H1 (cell line): ENCODE data around the gene TAMALIN. TPM values are rescaled to one million over a fixed set of nuclear protein-coding genes. Genes with fewer than 3 reads are reported as not detected.

Experiments used
- CHD7 ChIP-seq: fragments of 300-600 bp; sonication (generic); IDR thresholded peaks from 2 replicates; pipeline ENCODE4 v1.7.1; 2012; ENCODE audit warnings: low read length, moderate library complexity, mild to moderate bottlenecking, inconsistent platforms; ENCODE audit not compliant: insufficient replicate concordance
- polyA plus RNA-seq, 7 experiments: library from polyadenylated mRNA; depleted of rRNA in 3 of 7; stranded (reverse) in 5 of 7; unstranded in 2 of 7; fragments of >200 nt in 5 of 7; fragments of 200-250 nt in 2 of 7; gene quantifications; 1 replicate in 5 of 7; 2 replicates in 1 of 7; 4 replicates in 1 of 7; pipeline versions ENCODE4 v1.2.1 to v1.2.3, GENCODE V29; 2011 to 2013; ENCODE audit warnings: missing spikeins in 2 of 7, mixed read lengths in 2 of 7
- total RNA-seq: library from RNA; stranded (reverse); fragmentation: NEBNext Ultra II Directional; extraction: Animal tissue kit (Norgen Biotek cat#: 25700); gene quantifications from 2 replicates; pipeline ENCODE4 v1.2.1, GENCODE V29; 2021

The TAMALIN gene
- total and polyA plus RNA-seq, 2 of the 8 experiments (the other 6 are each of a cell fraction or from before 2014, with no cell fraction given): 2.6 to 4.9 TPM

GRCh38 chr12:51994539-51994820 is 12.3 kb upstream of the TAMALIN start (continued):
- TF ChIP-seq CHD7: no peak
